Upper lobe of right lung (tissue), 1 donor: ENCODE results near the gene CACNB4. TPM values are rescaled to one million over a fixed set of nuclear protein-coding genes. Genes with fewer than 3 reads are reported as not detected.
"Not testable (repeated sequence)": the region's sequence is repeated elsewhere in the genome, so short reads cannot be mapped to it uniquely, and the experiment has no call there.

Experiments
- ATAC-seq: fragments of 200-7000 bp; cut with Tn5 transposase; one replicate; pipeline ENCODE4 v1.9.1; 2020; ENCODE audit warnings: mild to moderate bottlenecking, moderate library complexity
- DNase-seq: peaks from one replicate; pipeline ENCODE4 v3.0.0-alpha.2; 2020
- H3K27ac ChIP-seq: fragments of 200-600 bp; one replicate; pipeline ENCODE4 v1.8.0; 2022
- H3K27me3 ChIP-seq: fragments of 200-600 bp; one replicate; pipeline ENCODE4 v1.8.0; 2022; ENCODE audit warnings: mild to moderate bottlenecking
- H3K36me3 ChIP-seq: fragments of 200-600 bp; one replicate; pipeline ENCODE4 v1.8.0; 2022
- H3K4me1 ChIP-seq: fragments of 200-600 bp; one replicate; pipeline ENCODE4 v1.8.0; 2022
- H3K4me3 ChIP-seq: fragments of 200-600 bp; one replicate; pipeline ENCODE4 v1.8.0; 2022; ENCODE audit warnings: mild to moderate bottlenecking
- H3K9me3 ChIP-seq: fragments of 200-600 bp; one replicate; pipeline ENCODE4 v1.8.0; 2022
- CTCF ChIP-seq: fragments of 200-600 bp; IDR thresholded peaks from one replicate; pipeline ENCODE4 v1.8.0; 2022; ENCODE audit warnings: antibody characterized with exemption
- intact Hi-C: fragments of 100-400 bp; cut with DNase I; formaldehyde crosslinking; loops from one replicate; pipeline ENCODE4 v1.11.0; 2022
- total RNA-seq: library from RNA; stranded (reverse); fragmentation: NEBNext Ultra II Directional; extraction: Animal tissue kit (Norgen Biotek cat#: 25700); gene quantifications from one replicate; pipeline ENCODE4 v1.2.1, GENCODE V29; 2021
- donor health status: DM: no; HTN: yes; CAD: no; lungs with severe emphysema.

Gene CACNB4
- total RNA-seq, 1 donor from 2014 or later = 15.3 TPM

GRCh38 chr2:152122161-152122560 lies 23.3 kb upstream of the CACNB4 start:
- TF ChIP-seq CTCF = no peak
- H3K9me3 ChIP-seq = no peaks in the 10 kb centered on the region
- H3K27me3 ChIP-seq = no peaks in the 10 kb centered on the region
- intact Hi-C loops = no loop called here
- no peak for DNase-seq
- H3K36me3 ChIP-seq = peaks cover 50% of the 10 kb centered on the region
- no peaks in the 10 kb centered on the region for H3K4me1 ChIP-seq
- no peak for ATAC-seq
- H3K27ac ChIP-seq = no peak overlapping the region
- no peak overlapping the region for H3K4me3 ChIP-seq

DNA sequence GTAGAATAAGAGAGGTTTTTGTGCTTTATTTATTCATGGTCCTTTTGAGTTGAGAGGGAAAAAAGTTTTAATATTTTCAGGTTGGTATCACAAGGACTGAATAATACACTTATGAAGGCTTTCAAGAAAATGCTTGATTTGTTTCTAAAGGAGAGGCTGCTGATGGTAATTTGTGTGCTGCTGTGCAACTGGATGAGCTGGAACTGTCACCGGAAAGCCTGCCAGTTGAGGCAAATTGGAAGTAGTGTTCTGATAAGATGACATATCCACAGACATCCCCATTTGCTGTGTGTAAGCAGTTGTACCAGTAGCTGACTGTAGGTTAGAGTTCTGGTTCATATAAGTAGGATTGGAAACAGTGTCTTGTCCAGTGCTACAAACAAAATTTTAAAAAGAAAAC lies 21.6 kb upstream of the CACNB4 start:
- Histone ChIP-seq H3K9me3 (no peaks in the 10 kb centered on the region), H3K4me1 (no peaks in the 10 kb centered on the region), H3K36me3 (peaks cover 43% of the 10 kb centered on the region), H3K27ac (no peak overlapping the region), H3K4me3 (no peak overlapping the region), H3K27me3 (no peaks in the 10 kb centered on the region)
- ATAC-seq (no peak), DNase-seq (no peak)
- no peak for TF ChIP-seq CTCF
- intact Hi-C loops = no loop called here

GRCh38 chr2:152115952-152116351 lies 17.1 kb upstream of the CACNB4 start:
- intact Hi-C loops = no loop called here
- peak; percentile 58 for ATAC-seq

GRCh38 chr2:152114366-152114765 lies 15.5 kb upstream of the CACNB4 start:
- ATAC-seq (no peak), DNase-seq (no peak)
- no peaks in the 10 kb centered on the region for H3K9me3 ChIP-seq
- intact Hi-C loops = no loop called here
- H3K27me3 ChIP-seq = no peaks in the 10 kb centered on the region
- no peak overlapping the region for H3K4me3 ChIP-seq
- H3K4me1 ChIP-seq = no peaks in the 10 kb centered on the region
- H3K27ac ChIP-seq = no peak overlapping the region
- TF ChIP-seq CTCF = no peak
- no peaks in the 10 kb centered on the region for H3K36me3 ChIP-seq

More at GRCh38 chr2:152115952-152116351, 17.1 kb upstream of the CACNB4 start:
- H3K27me3 ChIP-seq = no peaks in the 10 kb centered on the region
- H3K27ac ChIP-seq = no peak overlapping the region
- peaks cover 7% of the 10 kb centered on the region for H3K36me3 ChIP-seq
- H3K4me1 ChIP-seq = no peaks in the 10 kb centered on the region
- H3K9me3 ChIP-seq = no peaks in the 10 kb centered on the region
- peak; percentile 8 for TF ChIP-seq CTCF
- no peak for DNase-seq
- H3K4me3 ChIP-seq = no peak overlapping the region

DNA sequence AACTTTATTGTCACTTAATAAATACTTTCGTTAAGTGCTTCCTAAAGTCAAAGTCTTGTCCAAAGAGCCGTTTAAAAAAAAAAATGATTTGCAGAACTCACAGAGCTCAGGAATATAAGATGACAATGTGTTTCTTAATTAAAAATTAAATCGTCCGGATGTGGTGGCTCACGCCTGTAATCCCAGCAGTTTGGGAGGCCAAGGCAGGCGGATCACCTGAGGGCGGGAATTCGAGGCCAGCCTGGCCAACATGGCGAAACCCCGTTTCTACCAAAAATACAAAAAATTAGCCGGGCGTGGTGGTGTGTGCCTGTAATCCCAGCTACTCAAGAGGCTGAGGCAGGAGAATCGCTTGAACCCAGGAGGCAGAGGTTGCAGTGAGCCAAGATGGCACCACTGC lies 8.3 kb upstream of the CACNB4 start:
- H3K27me3 ChIP-seq, DNase-seq, H3K4me1 ChIP-seq, H3K4me3 ChIP-seq, H3K36me3 ChIP-seq, intact Hi-C loops, H3K27ac ChIP-seq, ATAC-seq, H3K9me3 ChIP-seq: not testable (repeated sequence)

- Histone ChIP-seq H3K27me3 (peaks cover 3% of the 10 kb centered on the region), H3K9me3 (no peaks in the 10 kb centered on the region), H3K4me1 (no peaks in the 10 kb centered on the region), H3K27ac (no peak overlapping the region), H3K36me3 (no peaks in the 10 kb centered on the region), H3K4me3 (no peak overlapping the region)
- ATAC-seq = no peak
- intact Hi-C loops = no loop called here
- no peak for DNase-seq
- no peak for TF ChIP-seq CTCF
Measured at GRCh38 chr2:152106464-152106863, 7.6 kb upstream of the CACNB4 start.
